H1 (cell line): ENCODE measurements around the gene SMAD1. TPM values are rescaled to one million over a fixed set of nuclear protein-coding genes. Genes with fewer than 3 reads are reported as not detected.

Experiments used
- E2F6 ChIP-seq: IDR thresholded peaks from 2 replicates; pipeline ENCODE4 v1.6.1; 2012; ENCODE audit warnings: inconsistent platforms
- KDM5A ChIP-seq: fragments of 200-600 bp; IDR thresholded peaks from 2 replicates; pipeline ENCODE4 v1.7.1; 2012; ENCODE audit warnings: mild to moderate bottlenecking, low read length, inconsistent platforms, mixed read lengths
- PHF8 ChIP-seq: fragments of 200-600 bp; sonication (generic); conservative IDR thresholded peaks from 2 replicates; pipeline ENCODE4 v1.7.1; 2012; ENCODE audit warnings: low read depth, mild to moderate bottlenecking, inconsistent platforms, low read length, moderate library complexity
- POLR2AphosphoS5 ChIP-seq: IDR thresholded peaks from 2 replicates; pipeline ENCODE4 v1.6.1; 2011; ENCODE audit warnings: low read depth, low read length
- TAF1 ChIP-seq: IDR thresholded peaks from 2 replicates; pipeline ENCODE4 v1.6.1; 2011; ENCODE audit warnings: mild to moderate bottlenecking, low read depth, low read length
- polyA plus RNA-seq, 7 experiments: library from polyadenylated mRNA; depleted of rRNA in 3 of 7; stranded (reverse) in 5 of 7; unstranded in 2 of 7; fragments of >200 nt in 5 of 7; fragments of 200-250 nt in 2 of 7; gene quantifications; 1 replicate in 5 of 7; 2 replicates in 1 of 7; 4 replicates in 1 of 7; pipeline versions ENCODE4 v1.2.1 to v1.2.3, GENCODE V29; 2011 to 2013; ENCODE audit warnings: missing spikeins in 2 of 7, mixed read lengths in 2 of 7
- total RNA-seq: library from RNA; stranded (reverse); fragmentation: NEBNext Ultra II Directional; extraction: Animal tissue kit (Norgen Biotek cat#: 25700); gene quantifications from 2 replicates; pipeline ENCODE4 v1.2.1, GENCODE V29; 2021

SMAD1 gene
- total and polyA plus RNA-seq, 2 of the 8 experiments (the other 6 are each of a cell fraction or from before 2014, with no cell fraction given): 22.6 to 25.3 TPM

DNA sequence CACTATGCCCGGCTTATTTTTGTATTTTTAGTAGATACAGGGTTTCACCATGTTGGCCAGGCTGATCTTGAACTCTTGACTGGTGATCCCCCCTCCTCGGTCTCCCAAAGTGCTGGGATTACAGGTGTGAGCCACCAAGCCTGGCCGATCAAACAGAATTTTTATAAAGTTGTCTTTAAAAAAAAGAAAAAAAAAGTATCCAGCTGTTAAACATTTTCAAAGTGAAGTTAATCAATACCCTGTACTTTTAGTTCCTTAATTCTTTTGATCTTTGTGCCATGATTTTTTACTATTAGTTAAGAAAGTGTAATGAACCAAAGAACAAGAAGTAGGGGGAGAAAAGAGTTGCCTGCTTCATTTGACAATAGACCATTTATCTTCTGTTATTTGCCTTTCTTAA lies 24.3 kb downstream of the SMAD1 start (continued):
- TF ChIP-seq E2F6: no peak
- no peak for TF ChIP-seq PHF8
- TF ChIP-seq KDM5A: no peak
- TF ChIP-seq TAF1: no peak
- TF ChIP-seq POLR2AphosphoS5: no peak
